ENCODE measurements around the gene MLXIP. TPM values are rescaled to one million over a fixed set of nuclear protein-coding genes. Genes with fewer than 3 reads are reported as not detected.
A peak's percentile ranks its signal among the peaks of the same experiment; 100 is the strongest.

Gene MLXIP
- total and polyA plus RNA-seq, 2 experiments from 2014 or later, result 16.2 to 23.0 TPM

GRCh38 chr12:122067966-122068365 is 10.6 kb upstream of the MLXIP start:
- Histone ChIP-seq H3K27ac (ENCODE audit: low read depth) (0 out of 2 replicates have a peak overlapping the region, but pooled peaks have one; percentile 9), H4K20me1 (replicated peaks; ENCODE audit: insufficient read depth) (no peaks in the 10 kb centered on the region), H3K9me2 (ENCODE audit: insufficient read depth) (no peaks in the 10 kb centered on the region), H2AFZ (no peak overlapping the region), H3K27me3 (ENCODE audit: insufficient read depth) (no peaks in the 10 kb centered on the region), H3K4me2 (no peak overlapping the region), H3F3A (replicated peaks; ENCODE audit: low read depth) (no peaks in the 10 kb centered on the region), H3K4me3 (no peak overlapping the region), H3K4me1 (ENCODE audit: insufficient read depth) (peaks cover 9% of the 10 kb centered on the region; the same call in 1 of the 2 replicates), H3K79me2 (replicated peaks; ENCODE audit: insufficient read depth) (0 out of 2 replicates have a peak, but pooled peaks cover 7% of the 10 kb centered on the region), H3K36me3 (ENCODE audit: insufficient read depth) (no peaks in the 10 kb centered on the region)
- Mint-ChIP-seq H3K27me3 (ENCODE audit: insufficient read depth, low read depth, poor library complexity) (peaks cover 4% of the 10 kb centered on the region), H3K4me1 (peaks cover 27% of the 10 kb centered on the region), H3K27ac (no peak overlapping the region), H3K36me3 (ENCODE audit: low read depth) (peaks cover 15% of the 10 kb centered on the region), H3K4me3 (no peak overlapping the region), H3K9me3 (peaks cover 4% of the 10 kb centered on the region; the same call in 1 of the 3 replicates)
- TF ChIP-seq REST (IDR thresholded peaks at IDR 0.05; ENCODE audit: unreplicated experiment) (no peak), ZNF462 (CRISPR knock-in tag; IDR thresholded peaks at IDR 0.05) (no peak), ZNF331 (CRISPR knock-in tag; IDR thresholded peaks at IDR 0.05; ENCODE audit: low read depth) (no peak), JUNB (IDR thresholded peaks at IDR 0.05; ENCODE audit: unreplicated experiment) (no peak), EZH2phosphoT487 (IDR thresholded peaks at IDR 0.05; ENCODE audit: unreplicated experiment) (no peak), NANOG (IDR thresholded peaks at IDR 0.05; ENCODE audit: borderline replicate concordance) (no peak)
- DNase-seq (ENCODE audit: low spot score) (no peak), ATAC-seq (no peak)
